Cerebellar cortex (tissue), 1 donor: Measurements from ENCODE around the gene SLC39A13.

Experiments used
- DNase-seq: peaks from one replicate; pipeline ENCODE4 v3.0.0-alpha.2; 2015; ENCODE audit warnings: low spot score

The SLC39A13 gene

GRCh38 chr11:47407746-47408590 lies at the start of gene SLC39A13:
SLC39A13 (plus strand) TSS chr11:47408590; CDS start chr11:47410095, 1,505 bp downstream.
- DNase-seq, result peak; percentile 92

DNA sequence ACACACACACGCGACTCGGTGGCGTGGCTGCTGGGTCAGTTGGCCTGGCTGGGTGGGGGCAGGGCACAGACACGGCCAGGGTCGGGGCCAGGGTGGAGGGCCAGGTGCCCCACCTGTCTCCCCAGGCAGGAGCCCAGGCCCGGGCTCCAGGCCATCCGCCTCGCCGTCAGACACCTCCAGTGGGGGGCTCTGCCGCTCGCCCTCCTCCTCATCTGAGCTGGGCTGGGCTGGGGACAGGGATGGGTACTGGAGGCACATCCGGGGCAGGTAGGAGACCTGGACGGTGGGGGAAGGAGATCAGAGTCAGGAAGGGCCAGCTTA lies 49.7 kb upstream of the SLC39A13 start:
- no peak for DNase-seq

GRCh38 chr11:47359162-47359561 lies 49.2 kb upstream of the SLC39A13 start:
- DNase-seq, result no peak

DNA sequence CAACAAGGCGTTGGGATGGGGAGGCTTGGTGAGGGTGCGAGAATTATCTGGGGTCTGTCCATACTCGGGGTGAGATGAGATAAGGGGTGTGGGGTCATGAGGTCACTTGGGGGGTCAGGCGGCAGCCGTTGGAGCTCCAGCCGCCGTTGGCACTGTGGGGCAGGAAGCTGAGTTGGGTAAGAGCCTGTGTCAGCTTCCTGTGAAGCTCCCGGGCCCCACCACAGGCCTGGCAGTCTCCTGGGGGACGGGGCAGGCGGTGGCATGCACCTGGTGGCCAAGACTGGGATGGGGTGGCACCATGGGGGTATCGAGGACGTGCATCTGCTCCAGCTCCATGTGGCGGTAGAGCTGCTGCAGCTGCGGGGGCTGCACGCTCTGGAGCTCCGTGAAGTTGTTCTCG lies 48.8 kb upstream of the SLC39A13 start:
- no peak for DNase-seq

DNA sequence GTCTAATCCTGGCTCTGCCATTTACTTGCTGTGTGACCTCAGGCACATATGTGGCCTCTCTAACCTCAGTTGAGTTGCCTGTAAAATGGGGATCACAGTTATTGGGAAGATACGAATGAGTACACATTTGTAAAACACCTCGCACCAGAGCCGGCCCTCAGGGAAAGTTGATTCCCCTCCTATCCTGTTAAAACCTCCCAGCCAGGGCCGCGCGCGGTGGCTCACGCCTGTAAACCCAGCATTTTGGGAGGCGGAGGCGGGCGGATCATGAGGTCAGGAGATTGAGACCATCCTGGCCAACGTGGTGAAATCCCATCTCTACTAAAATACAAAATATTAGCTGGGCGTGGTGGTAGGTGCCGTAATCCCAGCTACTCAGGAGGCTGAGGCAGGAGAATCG lies 48.0 kb upstream of the SLC39A13 start:
- no peak for DNase-seq

GRCh38 chr11:47361419-47361818 lies 47.0 kb upstream of the SLC39A13 start:
- no peak for DNase-seq

- DNase-seq, result no peak
Measured at GRCh38 chr11:47366020-47366490, 42.3 kb upstream of the SLC39A13 start.

DNA sequence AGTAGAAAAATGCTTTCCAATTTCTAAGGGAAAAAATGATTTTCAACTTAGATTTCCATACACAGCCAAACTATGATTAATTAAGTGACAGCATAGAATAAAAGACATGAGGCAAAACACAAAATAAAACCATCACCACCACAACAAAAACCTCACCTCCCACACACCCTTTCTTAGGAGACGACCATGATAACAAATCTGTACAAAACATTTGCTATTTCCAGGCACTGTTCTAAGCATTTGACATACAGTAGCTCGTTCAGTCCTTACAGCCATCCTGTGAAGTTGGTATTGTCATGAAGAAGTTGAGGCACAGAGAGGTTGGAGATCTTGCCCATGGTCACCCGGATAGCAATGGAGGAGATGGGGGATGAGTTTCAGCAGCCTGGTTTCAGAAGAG lies 38.7 kb upstream of the SLC39A13 start:
- DNase-seq, result no peak

GRCh38 chr11:47372422-47372821 lies 36.0 kb upstream of the SLC39A13 start:
- DNase-seq, result no peak

DNA sequence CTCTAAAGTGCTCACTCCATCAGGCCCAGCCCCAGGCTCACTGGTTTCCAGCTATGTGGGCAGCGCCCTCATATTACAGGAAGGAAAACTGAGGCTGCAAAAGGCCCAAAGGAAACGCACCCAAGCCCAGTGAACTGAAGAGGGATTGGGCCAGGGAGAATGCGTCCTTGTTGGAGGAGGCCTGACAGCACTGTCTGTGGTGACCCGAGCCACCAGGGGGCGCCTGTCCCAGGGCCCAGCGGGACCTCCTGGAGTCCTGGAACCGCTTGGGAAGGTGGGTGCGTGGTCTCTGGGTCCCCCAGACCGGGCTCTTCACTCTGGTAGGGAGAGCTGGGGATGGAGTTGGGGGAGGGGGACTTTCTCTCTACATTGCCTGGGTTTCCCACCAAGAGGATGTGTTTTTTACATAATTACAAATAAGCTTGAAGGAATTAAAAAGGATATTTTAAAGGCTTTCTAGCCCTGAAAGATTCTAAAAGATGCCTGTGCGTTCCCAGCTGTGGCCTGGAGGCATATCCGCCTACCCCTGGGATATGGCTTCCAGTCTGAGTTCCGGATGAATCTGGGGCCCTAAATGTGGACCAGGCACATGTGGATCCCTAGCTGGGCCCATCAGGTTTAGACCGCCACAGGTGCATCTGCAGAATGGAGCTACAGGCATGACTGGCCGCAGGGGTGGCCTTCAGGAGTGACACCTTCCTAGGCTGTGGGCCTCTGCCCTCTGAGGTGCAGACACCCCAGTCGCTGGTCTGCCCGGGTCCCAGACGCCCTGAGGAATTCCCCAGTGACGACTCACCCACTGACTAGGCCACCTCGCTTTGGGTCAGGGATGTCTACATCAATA lies 34.3 kb upstream of the SLC39A13 start:
- DNase-seq, result peak; percentile 76

GRCh38 chr11:47374720-47375019 lies 33.7 kb upstream of the SLC39A13 start:
- DNase-seq, result no peak

DNA sequence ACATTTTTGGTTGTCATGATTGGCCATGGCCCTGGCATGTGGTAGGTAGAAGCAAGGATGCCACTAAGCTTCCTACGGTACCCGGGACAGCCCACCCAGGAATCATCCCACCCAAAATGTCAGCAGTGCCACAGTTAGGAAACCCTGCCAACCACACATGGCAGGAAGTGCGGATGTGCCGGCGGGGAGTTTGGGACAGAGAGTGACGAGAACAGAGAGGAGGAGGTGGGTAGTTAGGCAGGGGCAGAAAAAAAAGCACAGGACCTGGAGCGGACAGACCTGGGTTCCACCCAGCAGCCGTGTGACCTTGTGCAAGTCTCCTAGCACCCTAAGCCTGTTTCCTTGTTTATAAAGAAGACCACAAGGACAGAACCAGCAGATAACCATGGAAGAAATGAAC lies 33.4 kb upstream of the SLC39A13 start:
- no peak for DNase-seq

DNA sequence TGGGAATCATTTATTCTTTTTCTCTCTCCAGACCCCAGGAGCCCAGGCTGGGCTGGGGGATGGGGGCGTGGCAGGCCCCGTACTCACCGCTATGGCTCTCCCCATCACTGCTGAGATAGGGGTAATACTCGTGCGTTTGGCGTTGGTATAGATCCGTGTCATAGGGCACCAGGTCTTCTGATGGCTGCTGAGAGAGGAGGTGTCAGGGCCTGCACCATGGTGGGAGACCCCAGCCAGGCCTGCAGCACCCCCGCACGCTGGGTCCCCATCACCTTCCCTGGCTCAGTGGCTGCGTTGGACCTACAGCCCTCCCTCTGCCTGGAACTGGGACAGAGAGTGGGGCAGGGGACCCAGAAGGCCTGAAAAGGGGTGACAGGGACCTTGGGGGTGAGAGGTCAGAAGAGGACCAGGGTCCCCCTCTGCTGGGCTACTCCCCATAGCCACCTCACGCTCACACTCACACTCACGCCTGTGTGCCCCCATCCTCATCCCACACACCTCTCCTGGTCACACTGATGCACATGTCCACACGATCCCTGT lies 32.8 kb upstream of the SLC39A13 start:
- DNase-seq, result no peak

GRCh38 chr11:47376107-47376524 lies 32.3 kb upstream of the SLC39A13 start:
- no peak for DNase-seq

GRCh38 chr11:47376525-47377371 lies 31.6 kb upstream of the SLC39A13 start:
- no peak for DNase-seq

- DNase-seq, result no peak
Measured at GRCh38 chr11:47377571-47378009, 30.8 kb upstream of the SLC39A13 start.

GRCh38 chr11:47378010-47378835 lies 30.2 kb upstream of the SLC39A13 start, which contains the start of gene SPI1:
SPI1 (minus strand) TSS chr11:47378547; CDS start chr11:47378353, 194 bp downstream.
- no peak for DNase-seq

- DNase-seq, result no peak
Measured at GRCh38 chr11:47378836-47379170, 29.6 kb upstream of the SLC39A13 start.

- no peak for DNase-seq
Measured at GRCh38 chr11:47379317-47379716, 29.1 kb upstream of the SLC39A13 start.

DNA sequence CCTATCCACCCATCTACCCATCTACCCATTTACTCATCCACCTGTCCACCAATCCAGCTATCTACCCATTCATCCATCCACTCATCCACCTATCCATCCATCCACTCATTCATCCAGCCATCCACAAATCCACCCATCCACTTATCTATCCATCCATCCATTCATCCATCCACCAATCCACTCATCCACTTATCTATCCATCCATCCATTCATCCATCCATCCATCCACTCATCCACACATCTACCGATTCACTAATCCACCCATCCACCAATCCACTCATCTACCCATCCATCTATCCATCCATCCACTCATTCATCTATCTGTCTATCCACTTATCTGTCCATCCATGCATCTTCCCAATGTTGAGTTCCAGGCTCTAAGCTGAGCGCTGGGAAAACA lies 28.3 kb upstream of the SLC39A13 start:
- no peak for DNase-seq

DNA sequence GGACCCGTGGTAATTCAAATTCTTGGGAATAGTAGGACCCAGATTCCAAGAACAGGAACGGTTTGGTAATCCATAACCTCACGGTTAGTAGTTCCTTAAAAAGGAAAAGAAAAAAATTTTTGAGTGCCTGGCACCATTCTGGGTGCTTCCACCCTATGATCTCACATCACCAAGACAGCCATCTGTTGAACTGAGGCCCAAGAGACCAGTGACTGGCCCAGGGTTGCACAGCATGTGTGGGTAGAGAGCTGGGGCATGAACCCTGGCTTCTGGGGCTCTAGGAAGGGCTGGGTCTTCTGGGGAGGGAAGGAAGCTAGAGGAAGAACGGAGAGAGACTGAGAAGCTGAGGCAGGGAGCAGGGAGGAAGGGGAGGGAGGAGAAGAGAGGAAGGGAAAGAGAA lies 25.3 kb upstream of the SLC39A13 start:
- no peak for DNase-seq
